Erythroblast (primary cell): ENCODE data around the gene RPL28.
"Not testable (repeated sequence)": the region's sequence is repeated elsewhere in the genome, so short reads cannot be mapped to it uniquely, and the experiment has no call there.

Experiments used
- DNase-seq, 2 experiments: peaks; one replicate each; lab custom pipeline; 2025; lab: John Stamatoyannopoulos, UW
- GATA1 ChIP-seq: IDR thresholded peaks from 2 replicates; pipeline ENCODE4 v1.6.1; 2011; ENCODE audit warnings: low read depth, mild to moderate bottlenecking, control low read depth, low read length, moderate library complexity
- POLR2A ChIP-seq: IDR thresholded peaks from 2 replicates; pipeline ENCODE4 v1.6.1; 2011; ENCODE audit warnings: mild to moderate bottlenecking, low read length

Gene RPL28

DNA sequence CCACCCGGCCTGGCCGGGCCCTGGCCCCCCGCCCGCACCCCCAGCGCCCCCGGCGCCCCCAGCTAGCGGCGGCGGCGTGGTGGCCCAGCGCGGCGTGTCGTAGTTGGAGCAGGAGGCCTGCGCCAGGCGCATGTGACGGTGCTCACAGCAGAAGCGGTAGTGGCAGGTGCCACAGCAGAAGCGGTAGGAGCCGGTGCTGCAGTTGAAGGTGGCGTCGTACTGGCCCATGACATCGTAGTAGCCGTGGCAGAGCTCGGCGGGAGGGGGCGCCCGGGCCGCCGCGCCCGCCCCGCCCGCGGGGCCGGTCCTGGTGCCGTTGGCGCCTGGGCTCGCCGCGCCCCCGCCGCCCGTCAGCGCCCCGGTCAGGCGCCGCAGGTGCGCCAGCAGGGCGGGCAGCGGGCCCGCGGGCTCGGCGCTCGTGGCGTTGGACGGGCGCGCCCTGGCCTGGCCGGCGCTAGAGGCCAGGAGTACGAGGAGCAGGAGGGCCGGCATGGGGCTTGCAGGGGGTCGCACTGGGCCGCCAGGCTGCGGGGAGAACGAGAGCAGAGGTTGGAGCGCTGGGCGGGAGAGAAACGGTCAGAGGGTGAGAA, 56.7 kb downstream of the RPL28 start:
- peak; percentile 65 to 74 for DNase-seq
- TF ChIP-seq POLR2A (no peak), GATA1 (no peak)

DNA sequence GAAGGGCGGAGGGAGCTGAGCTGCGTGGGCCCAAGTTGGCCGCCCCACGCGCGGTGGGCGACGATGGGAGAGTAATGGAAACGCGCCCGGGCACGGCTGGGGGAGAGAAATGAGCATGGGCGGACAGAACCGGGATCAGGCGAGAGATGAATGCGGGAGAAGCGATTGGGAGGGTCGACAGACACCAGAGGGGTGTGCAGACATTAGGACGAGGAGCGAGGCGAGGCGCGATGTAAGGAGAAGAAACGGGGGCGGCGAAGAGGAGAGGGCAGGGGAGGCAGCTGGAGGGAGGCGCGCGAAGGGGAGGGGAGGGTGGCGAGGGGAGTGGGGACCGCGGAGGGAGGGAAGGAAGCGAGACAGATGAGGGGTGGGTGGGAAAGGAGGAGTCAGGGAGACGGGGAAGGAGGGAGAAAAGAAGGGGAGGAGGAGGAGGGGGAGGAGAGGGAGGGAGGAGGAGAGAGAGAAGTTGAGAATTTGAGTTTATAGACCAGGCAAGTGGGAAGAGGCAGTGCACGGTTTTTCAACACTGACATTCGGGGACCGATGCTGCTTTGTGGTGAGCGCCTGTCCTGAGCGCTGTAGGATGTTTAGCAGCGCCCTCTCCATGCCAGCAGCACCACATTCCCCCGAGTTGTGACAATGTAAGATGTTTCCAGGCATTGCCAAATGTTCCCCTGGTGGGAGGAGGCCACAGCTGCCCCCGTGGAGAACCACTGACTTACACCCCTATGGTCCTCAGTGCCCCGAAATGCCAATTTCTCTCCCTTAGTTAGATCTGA, 57.5 kb downstream of the RPL28 start, which contains the start of gene SHISA7:
Gene SHISA7 (minus strand): TSS at position 256 of the 779 bp plus-strand sequence. CDS start 437 bp downstream, outside the sequence.
- TF ChIP-seq POLR2A (no peak), GATA1 (no peak)
- peak in 1 of 2 experiments; percentile 88 for DNase-seq

DNA sequence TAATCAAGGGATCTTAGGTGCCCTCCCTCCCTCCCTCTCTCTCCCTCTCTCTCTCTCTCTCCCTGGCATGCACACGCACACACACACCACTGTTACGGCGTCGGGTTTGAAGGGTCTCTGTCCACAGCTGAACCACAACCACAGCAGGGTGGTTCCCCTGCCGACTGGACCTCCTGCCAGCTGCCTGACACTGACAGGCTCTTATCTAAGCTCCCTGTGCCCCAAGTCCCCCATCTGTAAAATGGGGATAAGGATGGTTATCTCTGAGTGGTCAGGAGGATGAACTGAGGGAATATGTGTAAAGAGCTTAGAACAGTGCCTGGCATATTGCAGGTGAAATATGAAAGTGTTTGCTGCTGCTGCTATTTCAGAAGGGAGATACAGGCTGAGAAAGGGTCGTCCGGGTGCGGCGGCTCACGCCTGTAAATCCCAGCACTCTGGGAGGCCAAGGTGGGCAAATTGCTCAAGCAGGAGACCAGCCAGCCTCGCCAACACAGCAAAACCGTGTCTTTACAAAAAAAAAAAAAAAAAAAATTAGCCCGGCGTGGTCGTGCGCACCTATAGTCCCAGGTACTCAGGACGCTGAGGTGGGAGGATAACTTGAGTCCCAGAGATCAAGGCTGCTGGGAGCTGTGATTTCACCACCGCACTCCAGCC, 58.2 kb downstream of the RPL28 start:
- peak; percentile 89 to 98 for DNase-seq
- TF ChIP-seq GATA1 (peak; percentile 86), POLR2A (peak; percentile 73)

DNA sequence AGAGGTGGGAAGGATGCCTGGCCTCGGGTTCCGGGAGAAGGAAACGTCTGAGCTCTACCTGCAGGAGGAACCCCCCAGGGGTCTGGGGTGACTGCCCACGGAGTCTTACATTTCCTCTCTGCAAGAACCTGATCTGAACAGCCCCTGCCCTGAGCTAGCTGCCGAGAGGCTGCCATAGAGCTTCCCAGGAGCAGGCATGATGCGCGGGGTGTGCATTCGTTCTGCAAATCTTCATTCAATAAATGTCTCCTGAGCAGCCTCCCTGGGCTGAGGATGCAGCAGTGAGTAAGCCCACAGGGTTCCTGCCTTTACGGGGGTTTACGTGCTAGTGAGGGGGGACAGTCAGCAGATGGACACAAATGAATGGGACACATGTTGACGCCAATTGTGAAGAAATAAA, 58.9 kb downstream of the RPL28 start:
- no peak for DNase-seq
- TF ChIP-seq POLR2A, result no peak

DNA sequence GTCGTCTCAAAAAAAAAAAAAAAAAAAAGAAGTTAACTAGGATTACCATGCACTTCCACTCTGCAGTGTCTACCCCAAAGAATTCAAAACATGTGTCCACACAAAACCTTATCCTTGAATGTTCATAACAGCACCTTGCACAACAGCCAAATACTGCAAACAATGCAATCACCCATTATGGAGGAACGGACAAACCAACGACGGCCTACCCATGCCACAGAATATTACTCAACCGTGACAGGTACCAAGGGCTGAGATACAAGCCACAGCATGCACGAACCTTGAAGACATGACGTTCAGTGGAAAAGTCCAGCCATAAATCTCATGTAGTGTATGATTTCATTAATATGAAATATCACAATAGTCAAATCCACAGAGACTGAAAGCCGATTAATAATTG, 60.3 kb downstream of the RPL28 start:
- no peak for DNase-seq
- no peak for TF ChIP-seq POLR2A
- no peak for TF ChIP-seq GATA1

DNA sequence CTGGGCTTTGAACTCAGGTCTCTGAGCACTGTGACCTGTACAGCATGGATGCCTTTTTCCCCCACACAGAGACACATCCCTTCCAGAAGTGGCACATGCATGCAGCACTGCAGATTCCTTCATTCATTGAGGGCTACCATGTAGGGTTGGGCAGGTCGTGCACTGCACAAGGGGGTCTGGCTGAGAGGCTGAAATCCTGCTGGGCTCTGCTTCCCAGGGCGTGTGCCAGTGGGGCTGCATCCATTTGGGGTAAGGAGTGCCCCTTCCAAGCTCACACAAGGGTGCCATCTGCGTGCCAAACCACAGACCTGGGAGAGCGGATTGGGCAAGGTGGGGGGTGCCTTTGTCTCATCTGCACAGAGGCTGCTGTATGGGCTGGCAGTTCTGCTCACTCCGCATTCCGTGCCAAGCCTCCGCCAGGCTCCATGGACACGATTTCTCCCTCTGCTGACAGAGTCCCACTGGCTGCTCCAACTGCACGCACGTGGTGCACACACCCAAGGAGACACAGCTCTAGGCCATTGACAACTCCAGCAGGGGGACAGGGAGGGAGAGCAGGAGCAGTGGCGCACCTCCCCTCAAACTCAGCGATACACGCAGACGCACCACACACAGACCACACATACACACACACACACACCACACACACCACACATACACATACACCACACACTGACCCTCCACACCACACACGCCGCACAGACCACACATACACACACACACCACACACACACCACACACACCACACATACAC, 61.9 kb downstream of the RPL28 start:
- TF ChIP-seq POLR2A (no peak), GATA1 (no peak)
- peak; percentile 69 to 88 for DNase-seq

DNA sequence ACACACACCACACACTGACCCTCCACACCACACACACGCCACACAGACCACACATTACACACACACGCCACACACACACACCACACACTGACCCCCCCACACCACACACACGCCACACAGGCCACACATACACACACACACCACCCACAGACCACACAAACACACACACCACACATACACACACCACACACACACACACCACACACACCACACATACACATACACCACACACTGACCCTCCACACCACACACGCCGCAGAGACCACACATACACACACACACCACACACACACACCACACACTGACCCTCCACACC, 62.4 kb downstream of the RPL28 start:
- DNase-seq, result not testable (repeated sequence)

DNA sequence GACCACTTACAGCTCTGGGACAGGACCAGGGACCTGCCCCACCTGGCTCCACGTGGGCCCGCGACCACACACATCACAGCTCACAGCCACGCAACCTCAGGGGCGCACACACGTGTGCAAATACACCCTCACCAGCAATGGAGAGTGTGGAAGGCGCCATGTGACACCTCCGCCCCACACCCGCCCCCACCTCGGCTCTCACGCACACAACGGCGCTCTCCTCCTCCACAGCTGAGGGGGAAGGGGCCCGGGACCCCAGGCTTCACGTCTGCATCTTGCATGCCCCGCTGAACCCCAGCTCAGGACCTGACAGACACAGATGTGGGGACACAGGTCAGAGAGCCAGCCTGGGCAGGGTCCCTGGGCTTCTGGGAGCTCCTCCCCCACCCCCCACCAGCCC, 63.7 kb downstream of the RPL28 start:
- DNase-seq, result no peak
- TF ChIP-seq GATA1 (no peak), POLR2A (peak; percentile 5)

DNA sequence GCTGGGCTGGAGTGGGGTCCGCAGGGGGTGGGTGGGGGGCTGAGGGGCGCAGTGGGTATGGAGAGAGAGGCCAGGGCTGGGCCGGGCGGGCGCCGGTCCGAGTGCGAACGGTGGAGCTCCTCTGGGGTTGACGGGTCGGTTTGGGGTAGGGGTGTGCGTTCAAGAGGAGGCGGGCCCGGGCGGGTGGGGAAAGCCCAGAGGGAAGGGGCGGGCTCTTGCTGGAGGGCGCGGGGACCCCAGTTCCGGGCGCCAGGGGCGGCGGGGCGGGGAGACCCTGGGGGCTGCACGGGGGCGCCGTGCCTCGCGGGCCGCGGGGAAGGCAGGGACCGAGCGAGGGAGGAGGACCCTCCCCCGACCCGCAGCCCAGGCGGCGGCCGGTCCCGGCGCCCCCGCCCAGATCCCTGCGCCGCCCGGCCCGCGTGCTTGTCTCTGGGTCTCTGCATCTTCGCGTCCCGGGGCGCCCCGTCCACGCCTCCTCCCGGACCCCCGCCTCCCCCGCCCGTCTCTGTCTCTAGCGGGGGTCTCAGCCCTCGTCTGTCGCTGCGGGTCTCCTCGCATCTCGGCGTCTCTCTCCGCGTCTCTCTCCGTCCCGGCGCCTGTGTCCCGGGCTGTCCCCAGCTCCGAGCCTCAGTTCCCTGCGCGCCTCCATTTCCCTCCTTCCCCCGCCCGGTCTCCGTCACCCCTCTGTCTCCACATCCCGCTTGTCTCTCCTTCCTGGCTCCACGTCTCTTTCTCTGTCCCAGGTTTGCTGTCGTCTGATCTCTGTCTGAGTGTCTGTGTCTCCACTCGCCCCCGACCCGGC, 65.6 kb downstream of the RPL28 start:
- no peak for DNase-seq
- no peak for TF ChIP-seq POLR2A
- no peak for TF ChIP-seq GATA1

DNA sequence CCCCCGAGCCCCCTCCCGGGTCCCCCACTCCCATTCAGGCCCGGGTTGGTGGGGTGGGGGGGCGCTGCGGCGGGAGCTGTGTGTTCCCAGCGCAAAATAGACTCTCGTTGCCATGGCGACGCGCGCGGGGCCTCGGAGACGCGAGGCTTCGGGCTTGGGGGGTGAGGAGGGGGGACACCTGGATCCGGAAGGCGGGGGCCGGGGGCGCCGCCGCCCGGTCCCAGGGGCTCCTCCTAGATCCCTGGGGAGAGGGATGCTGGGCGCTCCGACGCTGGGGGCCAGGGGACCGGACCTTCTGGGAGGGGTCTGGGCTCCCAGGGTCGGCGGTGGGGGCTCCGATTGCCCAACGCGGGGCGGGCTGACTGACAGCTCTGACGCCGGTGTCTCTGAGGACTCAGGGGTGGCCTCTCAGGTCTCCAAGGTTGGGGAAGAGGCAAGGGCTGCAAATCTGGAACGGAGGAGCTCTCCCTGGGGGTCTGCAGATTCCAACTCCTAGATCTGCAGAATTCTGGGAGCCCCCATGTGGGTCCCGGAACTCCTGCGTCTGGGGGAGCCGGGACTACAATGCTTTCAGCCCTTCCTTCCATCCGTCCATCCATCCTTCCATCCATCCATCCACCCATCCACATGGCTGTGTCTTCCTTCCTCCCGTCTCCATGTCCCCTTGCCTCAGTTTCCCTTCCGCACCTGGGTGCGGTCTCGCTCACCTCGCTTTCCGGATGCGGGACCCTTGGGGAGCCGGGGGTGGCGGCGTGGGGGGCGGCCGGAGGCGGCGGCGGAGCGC, 66.4 kb downstream of the RPL28 start:
- DNase-seq, result no peak
- TF ChIP-seq GATA1, result no peak
- no peak for TF ChIP-seq POLR2A
